K562 (cell line): ENCODE data around the gene TENT4B.

Experiments
- BCL6 ChIP-seq: fragments of 250-450 bp; sonication (Bioruptor Pico); IDR thresholded peaks from 2 replicates; pipeline ENCODE4 v1.4.0; 2020
- CBX5 ChIP-seq: IDR thresholded peaks from 2 replicates; pipeline ENCODE4 v1.6.1; 2014; ENCODE audit warnings: low read depth, borderline replicate concordance
- MED1 ChIP-seq: sonication (generic); formaldehyde crosslinking; IDR thresholded peaks from 2 replicates; pipeline ENCODE4 v1.8.1; 2023; ENCODE audit warnings: missing genetic modification reagents, borderline replicate concordance
- NFE2L1 ChIP-seq: fragments of 450-650 bp; IDR thresholded peaks from 2 replicates; pipeline ENCODE4 v1.6.1; 2016; ENCODE audit warnings: missing genetic modification characterization, low read depth, mild to moderate bottlenecking, missing compliant biosample characterization, moderate library complexity, borderline replicate concordance
- POLR2A ChIP-seq: fragments of 450-650 bp; conservative IDR thresholded peaks from 2 replicates; pipeline ENCODE4 v1.6.1; 2016
- RAD51 ChIP-seq: fragments of 450-650 bp; IDR thresholded peaks from 2 replicates; pipeline ENCODE4 v1.7.1; 2016; ENCODE audit warnings: low read depth, mild to moderate bottlenecking, borderline replicate concordance
- SMAD3 ChIP-seq: fragments of 450-650 bp; formaldehyde crosslinking; conservative IDR thresholded peaks from 2 replicates; pipeline ENCODE4 v1.4.0; 2020; ENCODE audit warnings: mild to moderate bottlenecking
- ZNF347 ChIP-seq: fragments of 450-650 bp; formaldehyde crosslinking; IDR thresholded peaks from 2 replicates; pipeline ENCODE4 v1.4.0; 2020; ENCODE audit warnings: low read depth, mild to moderate bottlenecking, moderate library complexity
- ZNF785 ChIP-seq: fragments of 250-450 bp; sonication (Bioruptor Pico); IDR thresholded peaks from 2 replicates; pipeline ENCODE4 v1.4.0; 2020; ENCODE audit warnings: mild to moderate bottlenecking
- TF ChIP-seq, protein P1 (sequence below), 3 experiments: IDR thresholded peaks in 2 of 3; conservative IDR thresholded peaks in 1 of 3; 2 replicates each; pipeline ENCODE4 v1.5.1; 2011 to 2012; ENCODE audit warnings: low read length in 3 of 3, mild to moderate bottlenecking in 3 of 3, control low read depth in 2 of 3, improper control_type of control experiment in 1 of 3, inconsistent platforms in 1 of 3, low read depth in 1 of 3, mixed read lengths in 1 of 3, moderate library complexity in 1 of 3; ENCODE audit not compliant: insufficient read depth in 2 of 3
- TF ChIP-seq, protein P2 (sequence below): fragments of 200-600 bp; sonication (generic); IDR thresholded peaks from one replicate; pipeline ENCODE4 v1.6.1; 2012; ENCODE audit warnings: mild to moderate bottlenecking, low read depth, low read length, inconsistent platforms

DNA sequence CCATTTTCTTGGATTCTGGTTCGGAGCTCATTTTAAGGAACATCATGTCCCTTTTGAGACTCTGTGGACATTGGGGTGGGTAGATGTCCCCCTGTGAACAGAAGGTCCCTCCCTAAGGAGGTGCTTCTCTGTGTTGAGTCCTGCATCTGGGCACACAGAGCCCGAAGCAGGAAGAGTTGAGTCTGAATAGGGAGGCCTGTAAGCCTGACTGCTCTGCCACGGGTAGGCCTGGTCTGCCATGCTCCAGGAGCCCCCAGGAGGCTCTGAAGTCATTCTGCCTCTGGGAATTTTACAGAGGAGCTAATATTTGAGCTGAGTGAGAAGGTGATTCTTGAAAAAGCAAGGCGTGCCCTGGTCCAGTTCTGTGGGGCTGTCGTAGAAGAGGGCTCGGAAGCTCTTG is 50.6 kb downstream of the TENT4B start:
- TF ChIP-seq POLR2A (no peak), SMAD3 (CRISPR knock-in tag) (no peak), ZNF785 (no peak), CBX5 (no peak), RAD51 (no peak), BCL6 (CRISPR knock-in tag) (no peak), ZNF347 (CRISPR knock-in tag) (no peak), NFE2L1 (tag) (no peak), MED1 (CRISPR knock-in tag) (no peak)
- TF ChIP-seq, protein P1, sequence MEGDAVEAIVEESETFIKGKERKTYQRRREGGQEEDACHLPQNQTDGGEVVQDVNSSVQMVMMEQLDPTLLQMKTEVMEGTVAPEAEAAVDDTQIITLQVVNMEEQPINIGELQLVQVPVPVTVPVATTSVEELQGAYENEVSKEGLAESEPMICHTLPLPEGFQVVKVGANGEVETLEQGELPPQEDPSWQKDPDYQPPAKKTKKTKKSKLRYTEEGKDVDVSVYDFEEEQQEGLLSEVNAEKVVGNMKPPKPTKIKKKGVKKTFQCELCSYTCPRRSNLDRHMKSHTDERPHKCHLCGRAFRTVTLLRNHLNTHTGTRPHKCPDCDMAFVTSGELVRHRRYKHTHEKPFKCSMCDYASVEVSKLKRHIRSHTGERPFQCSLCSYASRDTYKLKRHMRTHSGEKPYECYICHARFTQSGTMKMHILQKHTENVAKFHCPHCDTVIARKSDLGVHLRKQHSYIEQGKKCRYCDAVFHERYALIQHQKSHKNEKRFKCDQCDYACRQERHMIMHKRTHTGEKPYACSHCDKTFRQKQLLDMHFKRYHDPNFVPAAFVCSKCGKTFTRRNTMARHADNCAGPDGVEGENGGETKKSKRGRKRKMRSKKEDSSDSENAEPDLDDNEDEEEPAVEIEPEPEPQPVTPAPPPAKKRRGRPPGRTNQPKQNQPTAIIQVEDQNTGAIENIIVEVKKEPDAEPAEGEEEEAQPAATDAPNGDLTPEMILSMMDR (IDR thresholded peaks at IDR 0.05 in 2 of 3, conservative IDR thresholded peaks at IDR 0.05 in 1 of 3; ENCODE audit: insufficient read depth in 2 of 3, low read depth in 1 of 3, low read length in 3 of 3): no peak
- TF ChIP-seq, protein P2, sequence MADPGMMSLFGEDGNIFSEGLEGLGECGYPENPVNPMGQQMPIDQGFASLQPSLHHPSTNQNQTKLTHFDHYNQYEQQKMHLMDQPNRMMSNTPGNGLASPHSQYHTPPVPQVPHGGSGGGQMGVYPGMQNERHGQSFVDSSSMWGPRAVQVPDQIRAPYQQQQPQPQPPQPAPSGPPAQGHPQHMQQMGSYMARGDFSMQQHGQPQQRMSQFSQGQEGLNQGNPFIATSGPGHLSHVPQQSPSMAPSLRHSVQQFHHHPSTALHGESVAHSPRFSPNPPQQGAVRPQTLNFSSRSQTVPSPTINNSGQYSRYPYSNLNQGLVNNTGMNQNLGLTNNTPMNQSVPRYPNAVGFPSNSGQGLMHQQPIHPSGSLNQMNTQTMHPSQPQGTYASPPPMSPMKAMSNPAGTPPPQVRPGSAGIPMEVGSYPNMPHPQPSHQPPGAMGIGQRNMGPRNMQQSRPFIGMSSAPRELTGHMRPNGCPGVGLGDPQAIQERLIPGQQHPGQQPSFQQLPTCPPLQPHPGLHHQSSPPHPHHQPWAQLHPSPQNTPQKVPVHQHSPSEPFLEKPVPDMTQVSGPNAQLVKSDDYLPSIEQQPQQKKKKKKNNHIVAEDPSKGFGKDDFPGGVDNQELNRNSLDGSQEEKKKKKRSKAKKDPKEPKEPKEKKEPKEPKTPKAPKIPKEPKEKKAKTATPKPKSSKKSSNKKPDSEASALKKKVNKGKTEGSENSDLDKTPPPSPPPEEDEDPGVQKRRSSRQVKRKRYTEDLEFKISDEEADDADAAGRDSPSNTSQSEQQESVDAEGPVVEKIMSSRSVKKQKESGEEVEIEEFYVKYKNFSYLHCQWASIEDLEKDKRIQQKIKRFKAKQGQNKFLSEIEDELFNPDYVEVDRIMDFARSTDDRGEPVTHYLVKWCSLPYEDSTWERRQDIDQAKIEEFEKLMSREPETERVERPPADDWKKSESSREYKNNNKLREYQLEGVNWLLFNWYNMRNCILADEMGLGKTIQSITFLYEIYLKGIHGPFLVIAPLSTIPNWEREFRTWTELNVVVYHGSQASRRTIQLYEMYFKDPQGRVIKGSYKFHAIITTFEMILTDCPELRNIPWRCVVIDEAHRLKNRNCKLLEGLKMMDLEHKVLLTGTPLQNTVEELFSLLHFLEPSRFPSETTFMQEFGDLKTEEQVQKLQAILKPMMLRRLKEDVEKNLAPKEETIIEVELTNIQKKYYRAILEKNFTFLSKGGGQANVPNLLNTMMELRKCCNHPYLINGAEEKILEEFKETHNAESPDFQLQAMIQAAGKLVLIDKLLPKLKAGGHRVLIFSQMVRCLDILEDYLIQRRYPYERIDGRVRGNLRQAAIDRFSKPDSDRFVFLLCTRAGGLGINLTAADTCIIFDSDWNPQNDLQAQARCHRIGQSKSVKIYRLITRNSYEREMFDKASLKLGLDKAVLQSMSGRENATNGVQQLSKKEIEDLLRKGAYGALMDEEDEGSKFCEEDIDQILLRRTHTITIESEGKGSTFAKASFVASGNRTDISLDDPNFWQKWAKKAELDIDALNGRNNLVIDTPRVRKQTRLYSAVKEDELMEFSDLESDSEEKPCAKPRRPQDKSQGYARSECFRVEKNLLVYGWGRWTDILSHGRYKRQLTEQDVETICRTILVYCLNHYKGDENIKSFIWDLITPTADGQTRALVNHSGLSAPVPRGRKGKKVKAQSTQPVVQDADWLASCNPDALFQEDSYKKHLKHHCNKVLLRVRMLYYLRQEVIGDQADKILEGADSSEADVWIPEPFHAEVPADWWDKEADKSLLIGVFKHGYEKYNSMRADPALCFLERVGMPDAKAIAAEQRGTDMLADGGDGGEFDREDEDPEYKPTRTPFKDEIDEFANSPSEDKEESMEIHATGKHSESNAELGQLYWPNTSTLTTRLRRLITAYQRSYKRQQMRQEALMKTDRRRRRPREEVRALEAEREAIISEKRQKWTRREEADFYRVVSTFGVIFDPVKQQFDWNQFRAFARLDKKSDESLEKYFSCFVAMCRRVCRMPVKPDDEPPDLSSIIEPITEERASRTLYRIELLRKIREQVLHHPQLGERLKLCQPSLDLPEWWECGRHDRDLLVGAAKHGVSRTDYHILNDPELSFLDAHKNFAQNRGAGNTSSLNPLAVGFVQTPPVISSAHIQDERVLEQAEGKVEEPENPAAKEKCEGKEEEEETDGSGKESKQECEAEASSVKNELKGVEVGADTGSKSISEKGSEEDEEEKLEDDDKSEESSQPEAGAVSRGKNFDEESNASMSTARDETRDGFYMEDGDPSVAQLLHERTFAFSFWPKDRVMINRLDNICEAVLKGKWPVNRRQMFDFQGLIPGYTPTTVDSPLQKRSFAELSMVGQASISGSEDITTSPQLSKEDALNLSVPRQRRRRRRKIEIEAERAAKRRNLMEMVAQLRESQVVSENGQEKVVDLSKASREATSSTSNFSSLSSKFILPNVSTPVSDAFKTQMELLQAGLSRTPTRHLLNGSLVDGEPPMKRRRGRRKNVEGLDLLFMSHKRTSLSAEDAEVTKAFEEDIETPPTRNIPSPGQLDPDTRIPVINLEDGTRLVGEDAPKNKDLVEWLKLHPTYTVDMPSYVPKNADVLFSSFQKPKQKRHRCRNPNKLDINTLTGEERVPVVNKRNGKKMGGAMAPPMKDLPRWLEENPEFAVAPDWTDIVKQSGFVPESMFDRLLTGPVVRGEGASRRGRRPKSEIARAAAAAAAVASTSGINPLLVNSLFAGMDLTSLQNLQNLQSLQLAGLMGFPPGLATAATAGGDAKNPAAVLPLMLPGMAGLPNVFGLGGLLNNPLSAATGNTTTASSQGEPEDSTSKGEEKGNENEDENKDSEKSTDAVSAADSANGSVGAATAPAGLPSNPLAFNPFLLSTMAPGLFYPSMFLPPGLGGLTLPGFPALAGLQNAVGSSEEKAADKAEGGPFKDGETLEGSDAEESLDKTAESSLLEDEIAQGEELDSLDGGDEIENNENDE: no peak
